GM21576 (cell line): ENCODE measurements around the gene PTGFRN.
"Not testable (repeated sequence)": the region's sequence is repeated elsewhere in the genome, so short reads cannot be mapped to it uniquely, and the experiment has no call there.

Experiments
- ATAC-seq: cut with Tn5 transposase; IDR thresholded peaks from one replicate; pipeline ENCODE4 v1.9.1; 2021; ENCODE audit warnings: mild to moderate bottlenecking, moderate library complexity; ENCODE audit not compliant: unreplicated experiment

Gene PTGFRN

GRCh38 chr1:116915086-116915661, 5.5 kb downstream of the PTGFRN start:
- no peak for ATAC-seq

DNA sequence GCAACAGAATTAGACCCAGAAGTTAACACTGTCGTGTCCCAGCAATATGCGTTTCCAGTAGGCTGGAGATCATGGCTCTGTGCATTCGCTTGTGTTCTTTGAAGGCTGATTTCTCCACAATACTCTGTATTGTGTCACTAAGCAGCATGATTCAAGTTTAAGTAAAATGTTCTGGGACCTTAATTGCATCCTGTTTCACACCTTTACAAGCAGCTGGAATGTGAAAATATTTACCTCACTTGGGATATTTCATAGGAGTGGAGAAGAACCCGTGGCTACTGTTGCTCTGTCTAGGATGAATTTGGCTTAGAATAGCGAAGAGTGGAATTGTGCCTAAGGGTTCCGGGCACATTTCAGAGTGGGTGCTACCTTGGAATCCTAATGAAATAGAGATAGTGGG, 6.3 kb downstream of the PTGFRN start:
- no peak for ATAC-seq

DNA sequence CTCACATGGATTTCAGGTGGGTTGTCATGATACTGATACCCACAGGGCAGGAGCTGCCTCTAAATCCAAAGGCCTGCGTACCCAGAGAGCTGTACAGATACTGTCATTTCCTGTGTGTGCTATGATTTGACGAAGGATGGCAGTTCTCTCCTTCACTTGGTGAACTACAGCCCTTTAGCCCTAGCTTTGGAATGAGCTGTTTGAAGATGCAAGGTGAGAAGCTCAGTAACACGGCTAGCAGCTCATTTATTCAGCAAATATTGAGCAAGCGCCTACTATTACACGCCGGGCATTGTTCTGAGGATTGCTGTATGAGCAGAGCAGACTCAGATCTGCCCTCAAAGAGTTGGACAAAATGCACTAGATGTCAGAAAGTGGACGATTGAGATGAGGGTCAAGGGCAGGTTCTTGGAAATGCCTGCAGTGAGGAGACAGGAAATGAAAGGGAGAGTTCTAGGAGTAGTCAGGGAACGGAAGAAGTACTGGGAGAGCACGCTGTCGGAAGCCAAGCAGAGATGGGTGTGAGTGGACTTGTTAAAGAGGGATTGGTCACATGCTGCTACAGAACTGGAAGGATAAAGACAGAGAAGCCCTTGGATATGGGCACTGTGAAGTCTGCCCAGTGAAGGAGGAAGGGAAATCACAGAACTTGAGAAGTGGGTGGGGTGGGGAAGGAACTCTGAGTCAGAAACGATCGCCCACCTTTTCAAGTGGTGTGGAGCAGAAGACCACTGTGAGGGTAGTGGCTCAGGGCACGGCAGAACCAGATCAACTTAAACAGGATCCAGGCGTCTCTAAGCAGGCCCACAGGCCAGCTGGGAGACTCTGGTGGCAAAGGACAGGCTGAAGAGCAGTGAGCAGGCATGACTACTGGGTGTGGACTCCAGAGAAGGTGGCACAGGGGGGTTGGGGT, 7.1 kb downstream of the PTGFRN start:
- no peak for ATAC-seq

DNA sequence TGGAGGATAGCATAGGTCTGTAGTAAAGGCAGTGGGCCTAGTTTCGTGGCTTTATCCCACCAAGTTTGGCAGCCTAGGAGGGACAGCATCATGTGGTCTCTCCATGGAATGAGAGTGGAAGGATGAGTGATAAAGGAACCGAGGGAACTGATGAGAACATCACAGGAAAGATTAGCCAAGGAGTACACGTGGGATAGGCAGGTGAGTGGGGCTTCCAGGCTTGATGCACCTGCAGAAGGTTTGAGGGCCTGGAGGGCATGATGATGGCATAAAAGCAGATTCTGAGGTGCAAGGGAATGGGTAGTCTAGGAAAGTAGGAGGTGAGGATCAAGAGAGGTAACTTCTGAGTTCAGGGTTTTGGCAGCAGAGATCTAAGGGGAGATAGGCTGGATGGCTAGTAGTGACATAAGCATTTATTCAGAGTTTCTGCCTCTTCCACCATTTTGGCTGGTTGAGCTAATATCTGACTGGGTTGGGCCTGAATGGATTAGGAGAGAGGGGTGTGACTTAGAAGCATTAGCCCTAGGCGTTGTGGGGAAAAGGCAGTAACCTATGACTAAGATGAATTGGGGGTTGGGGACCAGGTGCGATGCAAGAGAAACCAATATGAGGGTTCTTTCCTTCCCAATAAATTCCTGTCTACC, 9.1 kb downstream of the PTGFRN start:
- ATAC-seq = no peak

- no peak for ATAC-seq
Measured at GRCh38 chr1:116919802-116920201, 10.1 kb downstream of the PTGFRN start.

DNA sequence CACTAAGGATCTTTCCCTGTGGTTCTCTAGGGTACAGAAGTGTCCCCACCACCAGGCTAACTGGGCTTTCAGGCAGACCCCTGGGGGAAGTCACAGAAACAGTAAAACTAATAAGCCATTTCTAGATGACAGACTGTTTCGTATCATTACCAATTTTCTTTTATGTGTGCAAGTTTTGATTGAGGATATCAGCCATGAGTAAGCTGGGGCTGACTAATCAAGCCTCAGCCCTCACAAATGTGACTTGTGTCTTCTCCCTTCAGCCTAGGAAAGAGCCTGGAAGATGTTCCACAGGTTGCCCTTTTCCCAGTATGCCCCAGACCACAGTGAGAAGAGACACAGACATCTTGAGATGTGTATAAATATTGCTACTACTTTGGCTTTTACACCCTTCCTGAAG, 10.5 kb downstream of the PTGFRN start:
- no peak for ATAC-seq

DNA sequence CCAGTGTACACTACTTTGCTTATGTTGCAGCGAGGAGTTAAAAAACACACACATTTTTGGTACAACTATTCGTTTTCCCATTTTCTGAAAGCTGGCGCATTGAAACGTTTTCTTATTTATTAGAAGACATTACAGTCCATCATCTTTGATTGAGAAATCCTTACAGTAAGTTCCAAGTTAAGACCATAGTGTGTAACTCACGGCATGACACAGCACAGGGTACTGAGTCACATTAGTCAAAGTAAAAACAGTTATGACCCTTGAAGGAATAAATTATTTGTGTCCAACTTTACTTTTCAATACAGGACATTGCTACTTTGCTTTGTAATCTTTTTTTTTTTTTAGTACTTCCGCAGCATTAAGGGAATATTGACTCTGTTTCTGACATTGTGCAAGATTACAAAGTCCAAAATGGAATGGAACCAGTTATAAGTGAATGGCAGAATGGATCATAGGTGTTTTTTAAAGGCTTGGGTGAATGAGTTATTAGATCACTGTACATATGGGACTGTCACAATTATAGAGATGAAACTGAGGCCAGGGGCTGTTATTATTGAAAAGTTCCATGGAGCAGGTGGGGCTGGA, 11.7 kb downstream of the PTGFRN start:
- ATAC-seq = no peak

GRCh38 chr1:116921937-116922336, 12.2 kb downstream of the PTGFRN start:
- ATAC-seq = no peak

GRCh38 chr1:116923421-116923820, 13.7 kb downstream of the PTGFRN start:
- ATAC-seq = no peak

GRCh38 chr1:116927049-116927798, 17.5 kb downstream of the PTGFRN start:
- ATAC-seq = no peak

- no peak for ATAC-seq
Measured at GRCh38 chr1:116929961-116930592, 20.4 kb downstream of the PTGFRN start.

GRCh38 chr1:116931016-116931918, 21.6 kb downstream of the PTGFRN start:
- ATAC-seq = no peak

GRCh38 chr1:116933606-116934515, 24.1 kb downstream of the PTGFRN start:
- ATAC-seq = no peak

GRCh38 chr1:116934586-116935207, 25.0 kb downstream of the PTGFRN start:
- ATAC-seq = no peak

GRCh38 chr1:116938216-116938615, 28.5 kb downstream of the PTGFRN start:
- no peak for ATAC-seq

DNA sequence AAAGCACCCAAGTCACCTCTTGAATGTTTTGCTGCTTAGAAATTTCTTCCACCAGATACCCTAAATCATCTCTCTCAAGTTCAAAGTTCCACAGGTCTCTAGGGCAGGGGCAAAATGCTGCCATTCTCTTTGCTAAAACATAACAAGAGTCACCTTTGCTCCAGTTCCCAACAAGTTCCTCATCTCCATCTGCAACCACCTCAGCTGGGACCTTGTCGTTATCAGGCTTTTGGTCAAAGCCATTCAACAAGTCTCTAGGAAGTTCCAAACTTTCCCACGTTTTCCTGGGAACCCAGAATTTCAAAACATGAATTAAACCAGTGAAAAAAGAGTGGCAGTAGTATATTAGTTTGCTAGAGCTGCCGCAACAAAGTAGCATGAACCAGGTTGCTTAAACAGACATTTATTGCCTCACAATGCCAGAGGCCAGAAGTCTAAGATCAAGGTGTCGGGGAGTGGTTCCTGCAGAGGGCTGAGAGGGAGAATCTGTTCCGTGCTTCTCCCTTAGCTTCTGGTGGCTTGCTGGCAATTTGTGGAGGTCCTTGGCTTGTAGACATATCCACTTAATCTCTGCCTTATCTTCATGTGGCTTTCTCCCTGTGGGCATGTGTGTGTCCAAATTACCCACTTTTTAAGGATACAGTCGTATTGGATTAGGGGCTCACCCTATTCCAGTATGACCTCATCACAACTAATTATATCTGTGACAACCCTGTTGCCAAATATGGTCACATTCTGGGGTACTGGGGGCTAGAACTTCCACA, 30.2 kb downstream of the PTGFRN start:
- not testable (repeated sequence) for ATAC-seq
